ENCODE results near the gene BPIFB4. TPM values are rescaled to one million over a fixed set of nuclear protein-coding genes. Genes with fewer than 3 reads are reported as not detected.

The BPIFB4 gene
- total RNA-seq (2021) (not detected in 2 replicates), Bru-seq, nascent RNA (not detected), BruChase-seq, experiment 1, labeled RNA remaining after a 2-hour chase (not detected), BruChase-seq, experiment 2, labeled RNA remaining after a 6-hour chase (not detected)
- long read RNA-seq: 0 reads

- TF ChIP-seq EZH2 (IDR thresholded peaks at IDR 0.05; ENCODE audit: borderline replicate concordance, low read depth, low read length, poor library complexity, severe bottlenecking): no peak
- TF ChIP-seq CTCF (conservative IDR thresholded peaks at IDR 0.05; ENCODE audit: low read depth, low read length): no peak
- no peaks in the 10 kb centered on the region for H3K4me1 ChIP-seq (ENCODE audit: insufficient read depth, low read length, poor library complexity, severe bottlenecking)
- ChIA-PET POLR2A (ENCODE audit: low non-redundant PET) (no interaction called here), CTCF (no interaction called here)
- H3K4me3 ChIP-seq (ENCODE audit: low read depth, low read length, poor library complexity, severe bottlenecking): no peak within 1 kb of the TSS
- no TSS peak for BruUV-seq (replicated peaks)
- no peak within 1 kb of the TSS for H3K27ac ChIP-seq (ENCODE audit: low read depth, low read length, poor library complexity, severe bottlenecking)
- intact Hi-C loops (cut with micrococcal nuclease; ENCODE audit: unreplicated experiment): no loop called here
- no peaks in the 10 kb centered on the region for H3K9me3 ChIP-seq (ENCODE audit: low read depth, low read length, poor library complexity, severe bottlenecking)
- no peaks in the 10 kb centered on the region for H3K36me3 ChIP-seq (ENCODE audit: insufficient read depth, low read length, poor library complexity, severe bottlenecking)
- H3K27me3 ChIP-seq (replicated peaks; ENCODE audit: insufficient read depth, low read depth, low read length, poor library complexity): peaks cover 12% of the 10 kb centered on the region
- DNase-seq (ENCODE audit: low spot score): no peak
Measured at GRCh38 chr20:33079259-33079658, at the start of gene BPIFB4. Gene BPIFB4 (plus strand): TSS chr20:33079643. CDS start chr20:33081527, 1,884 bp downstream.

GRCh38 chr20:33030076-33030475 is 49.4 kb upstream of the BPIFB4 start:
- no peak overlapping the region for H3K4me3 ChIP-seq (ENCODE audit: low read depth, low read length, poor library complexity, severe bottlenecking)
- POLR2A ChIA-PET (ENCODE audit: low non-redundant PET): no interaction called here
- no peak for DNase-seq (ENCODE audit: low spot score)
- peaks cover 5% of the 10 kb centered on the region for H3K27me3 ChIP-seq (replicated peaks; ENCODE audit: insufficient read depth, low read depth, low read length, poor library complexity)
- no TSS peak for BruUV-seq (replicated peaks)
- intact Hi-C loops (cut with micrococcal nuclease; ENCODE audit: unreplicated experiment): no loop called here
- no peak for TF ChIP-seq CTCF (conservative IDR thresholded peaks at IDR 0.05; ENCODE audit: low read depth, low read length)
- no peak for TF ChIP-seq EZH2 (IDR thresholded peaks at IDR 0.05; ENCODE audit: borderline replicate concordance, low read depth, low read length, poor library complexity, severe bottlenecking)
- H3K4me1 ChIP-seq (ENCODE audit: insufficient read depth, low read length, poor library complexity, severe bottlenecking): no peaks in the 10 kb centered on the region
- H3K36me3 ChIP-seq (ENCODE audit: insufficient read depth, low read length, poor library complexity, severe bottlenecking): no peaks in the 10 kb centered on the region
- CTCF ChIA-PET: no interaction called here
- H3K9me3 ChIP-seq (ENCODE audit: low read depth, low read length, poor library complexity, severe bottlenecking): no peaks in the 10 kb centered on the region
- no peak overlapping the region for H3K27ac ChIP-seq (ENCODE audit: low read depth, low read length, poor library complexity, severe bottlenecking)

GRCh38 chr20:33030569-33030968 is 48.9 kb upstream of the BPIFB4 start:
- H3K36me3 ChIP-seq (ENCODE audit: insufficient read depth, low read length, poor library complexity, severe bottlenecking): no peaks in the 10 kb centered on the region
- no peak for TF ChIP-seq CTCF (conservative IDR thresholded peaks at IDR 0.05; ENCODE audit: low read depth, low read length)
- no peak for TF ChIP-seq EZH2 (IDR thresholded peaks at IDR 0.05; ENCODE audit: borderline replicate concordance, low read depth, low read length, poor library complexity, severe bottlenecking)
- peaks cover 5% of the 10 kb centered on the region for H3K27me3 ChIP-seq (replicated peaks; ENCODE audit: insufficient read depth, low read depth, low read length, poor library complexity)
- intact Hi-C loops (cut with micrococcal nuclease; ENCODE audit: unreplicated experiment): no loop called here
- no peak for DNase-seq (ENCODE audit: low spot score)
- no TSS peak for BruUV-seq (replicated peaks)
- CTCF ChIA-PET: no interaction called here
- no peaks in the 10 kb centered on the region for H3K9me3 ChIP-seq (ENCODE audit: low read depth, low read length, poor library complexity, severe bottlenecking)
- no peaks in the 10 kb centered on the region for H3K4me1 ChIP-seq (ENCODE audit: insufficient read depth, low read length, poor library complexity, severe bottlenecking)
- POLR2A ChIA-PET (ENCODE audit: low non-redundant PET): no interaction called here
- H3K4me3 ChIP-seq (ENCODE audit: low read depth, low read length, poor library complexity, severe bottlenecking): no peak overlapping the region
- H3K27ac ChIP-seq (ENCODE audit: low read depth, low read length, poor library complexity, severe bottlenecking): no peak overlapping the region
